ENCODE results near the gene TOMM5. TPM values are rescaled to one million over a fixed set of nuclear protein-coding genes. Genes with fewer than 3 reads are reported as not detected.

Gene TOMM5
- total RNA-seq, 1 experiment from 2014 or later: 252 TPM

DNA sequence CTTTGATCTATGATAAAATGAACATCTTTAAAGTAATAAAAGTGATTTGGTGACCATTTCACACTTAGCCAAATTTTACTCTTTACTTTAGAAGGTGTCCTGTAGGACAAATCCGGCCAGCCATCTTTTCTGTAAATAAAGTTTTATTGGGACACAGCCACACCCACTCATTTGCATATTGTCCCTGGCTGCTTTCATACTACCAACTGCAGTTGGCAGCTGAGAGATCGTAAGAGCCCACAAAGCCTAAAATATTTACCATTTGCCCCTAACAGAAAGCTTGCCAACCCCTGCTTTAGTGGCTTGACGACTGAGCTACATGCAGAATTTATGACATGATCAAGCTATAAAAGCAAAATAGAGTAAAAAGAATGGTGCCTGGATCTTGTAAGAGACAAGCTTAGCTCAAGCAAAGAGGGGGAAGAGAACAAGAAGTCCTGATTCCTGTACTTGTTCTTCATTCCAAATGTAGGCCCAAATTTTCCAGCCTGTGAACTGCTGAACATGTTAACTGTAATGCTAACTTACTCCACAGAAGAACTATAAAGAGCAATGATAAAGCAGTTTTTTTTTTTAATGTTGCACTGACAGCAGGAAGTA lies 8.8 kb downstream of the TOMM5 start:
- DNase-seq (no peak), ATAC-seq (no peak)
- peaks cover 7% of the 10 kb centered on the region for H3F3A ChIP-seq (ENCODE audit: low read length, unreplicated experiment)
- H3K27ac ChIP-seq (ENCODE audit: low read length): no peak overlapping the region
- ChIA-PET CTCF (no interaction called here), POLR2A (ENCODE audit: unreplicated experiment) (no interaction called here)
- peaks cover 57% of the 10 kb centered on the region for H3K79me2 ChIP-seq (ENCODE audit: low read length)
- no peak overlapping the region for H2AFZ ChIP-seq (ENCODE audit: low read length)
- no TSS peak for BruUV-seq (replicated peaks)
- H3K9ac ChIP-seq (ENCODE audit: low read length): no peak overlapping the region
- peaks cover 66% of the 10 kb centered on the region for H3K36me3 ChIP-seq (ENCODE audit: low read depth, low read length)
- no peaks in the 10 kb centered on the region for H3K9me3 ChIP-seq (ENCODE audit: low read length)
- no peaks in the 10 kb centered on the region for H3K9me2 ChIP-seq (replicated peaks; ENCODE audit: low read length)
- no peak overlapping the region for H3K4me3 ChIP-seq (ENCODE audit: low read length)
- H3K27me3 ChIP-seq (ENCODE audit: low read length): no peaks in the 10 kb centered on the region
- no peak for TF ChIP-seq EZH2 (IDR thresholded peaks at IDR 0.05; ENCODE audit: low read length, unreplicated experiment)
- TF ChIP-seq, protein P1, sequence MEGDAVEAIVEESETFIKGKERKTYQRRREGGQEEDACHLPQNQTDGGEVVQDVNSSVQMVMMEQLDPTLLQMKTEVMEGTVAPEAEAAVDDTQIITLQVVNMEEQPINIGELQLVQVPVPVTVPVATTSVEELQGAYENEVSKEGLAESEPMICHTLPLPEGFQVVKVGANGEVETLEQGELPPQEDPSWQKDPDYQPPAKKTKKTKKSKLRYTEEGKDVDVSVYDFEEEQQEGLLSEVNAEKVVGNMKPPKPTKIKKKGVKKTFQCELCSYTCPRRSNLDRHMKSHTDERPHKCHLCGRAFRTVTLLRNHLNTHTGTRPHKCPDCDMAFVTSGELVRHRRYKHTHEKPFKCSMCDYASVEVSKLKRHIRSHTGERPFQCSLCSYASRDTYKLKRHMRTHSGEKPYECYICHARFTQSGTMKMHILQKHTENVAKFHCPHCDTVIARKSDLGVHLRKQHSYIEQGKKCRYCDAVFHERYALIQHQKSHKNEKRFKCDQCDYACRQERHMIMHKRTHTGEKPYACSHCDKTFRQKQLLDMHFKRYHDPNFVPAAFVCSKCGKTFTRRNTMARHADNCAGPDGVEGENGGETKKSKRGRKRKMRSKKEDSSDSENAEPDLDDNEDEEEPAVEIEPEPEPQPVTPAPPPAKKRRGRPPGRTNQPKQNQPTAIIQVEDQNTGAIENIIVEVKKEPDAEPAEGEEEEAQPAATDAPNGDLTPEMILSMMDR (conservative IDR thresholded peaks at IDR 0.05; ENCODE audit: low read depth, low read length): no peak
- TF ChIP-seq EZH2phosphoT487 (IDR thresholded peaks at IDR 0.05; ENCODE audit: borderline replicate concordance, low read length): no peak
- no peak overlapping the region for H3K4me2 ChIP-seq (ENCODE audit: low read length)
- H3K4me1 ChIP-seq (ENCODE audit: insufficient read depth, low read length): no peaks in the 10 kb centered on the region
- H4K20me1 ChIP-seq (ENCODE audit: low read length): 0 out of 2 replicates have a peak, but pooled peaks cover 22% of the 10 kb centered on the region
- intact Hi-C loops (cut with micrococcal nuclease): loop anchor here (10.0 kb wide), 1 partner anchor 781 kb away; no protein-coding TSS in a partner anchor

DNA sequence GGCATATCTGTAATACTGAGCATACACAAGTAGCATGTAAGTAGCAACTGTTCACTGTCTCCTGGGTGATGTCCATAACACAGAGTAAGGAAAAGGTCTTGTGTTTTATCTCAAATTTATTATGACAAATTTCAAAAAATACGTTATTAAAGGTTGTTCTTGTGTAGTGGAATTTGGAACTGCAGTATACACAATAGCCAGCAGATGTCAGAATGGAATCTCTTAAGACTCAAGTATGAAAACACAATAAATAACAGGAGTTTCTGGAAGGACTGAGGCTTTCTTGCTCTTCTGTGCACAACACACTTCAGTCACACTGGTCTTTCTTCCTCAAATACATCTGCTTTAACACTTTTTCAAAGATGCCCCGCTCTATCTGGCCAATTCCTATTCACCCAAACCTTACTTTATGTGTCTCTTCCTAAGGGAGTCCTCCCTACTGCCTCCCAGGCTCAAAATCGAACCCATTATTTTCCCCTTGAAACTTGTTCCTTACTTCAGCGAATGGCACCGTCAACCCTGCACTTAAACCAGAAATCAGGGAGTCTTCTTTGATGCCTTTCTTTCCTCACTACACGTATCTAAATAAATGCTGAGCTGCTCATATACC lies 9.7 kb downstream of the TOMM5 start:
- intact Hi-C loops (cut with micrococcal nuclease): loop anchor here (10.0 kb wide), 1 partner anchor 782 kb away; no protein-coding TSS in a partner anchor
- Histone ChIP-seq H3K4me3 (ENCODE audit: low read length) (no peak overlapping the region), H3K27ac (ENCODE audit: low read length) (no peak overlapping the region), H3K4me2 (ENCODE audit: low read length) (no peak overlapping the region), H3K79me2 (ENCODE audit: low read length) (peaks cover 48% of the 10 kb centered on the region), H3K36me3 (ENCODE audit: low read depth, low read length) (peaks cover 57% of the 10 kb centered on the region), H3K27me3 (ENCODE audit: low read length) (no peaks in the 10 kb centered on the region), H3K4me1 (ENCODE audit: insufficient read depth, low read length) (no peaks in the 10 kb centered on the region), H4K20me1 (ENCODE audit: low read length) (0 out of 2 replicates have a peak, but pooled peaks cover 22% of the 10 kb centered on the region), H3K9me2 (replicated peaks; ENCODE audit: low read length) (no peaks in the 10 kb centered on the region), H3F3A (ENCODE audit: low read length, unreplicated experiment) (peaks cover 7% of the 10 kb centered on the region), H3K9me3 (ENCODE audit: low read length) (no peaks in the 10 kb centered on the region), H2AFZ (ENCODE audit: low read length) (no peak overlapping the region), H3K9ac (ENCODE audit: low read length) (no peak overlapping the region)
- TF ChIP-seq EZH2 (IDR thresholded peaks at IDR 0.05; ENCODE audit: low read length, unreplicated experiment): no peak
- TF ChIP-seq, protein P1 (conservative IDR thresholded peaks at IDR 0.05; ENCODE audit: low read depth, low read length): peak; percentile 66
- no peak for TF ChIP-seq EZH2phosphoT487 (IDR thresholded peaks at IDR 0.05; ENCODE audit: borderline replicate concordance, low read length)
- POLR2A ChIA-PET (ENCODE audit: unreplicated experiment): no interaction called here
- CTCF ChIA-PET: no interaction called here
- ATAC-seq: peak; percentile 46
- DNase-seq: peak; percentile 67
- no TSS peak for BruUV-seq (replicated peaks)

Data from PC-3 (cell line).